ENCODE measurements around the gene ZNF235.

DNA sequence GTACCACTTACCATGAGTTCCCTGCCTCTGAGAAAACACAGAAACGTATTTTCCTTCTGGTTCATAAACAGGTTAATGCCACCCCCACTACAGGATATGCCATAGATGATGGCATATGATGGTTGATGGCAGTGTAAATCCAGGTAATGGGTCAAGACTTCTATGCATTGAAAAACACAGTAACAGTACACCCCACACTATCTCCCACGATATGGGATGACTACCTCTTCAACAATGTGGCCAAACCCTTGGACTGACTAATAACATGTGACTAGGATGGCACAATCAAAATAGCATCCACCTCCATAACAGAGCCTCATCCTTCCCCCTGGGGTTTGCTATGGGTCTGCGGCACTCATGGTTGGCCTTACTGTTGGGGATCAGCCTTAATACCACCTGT lies 22.0 kb downstream of the ZNF235 start:
- TF ChIP-seq EZH2 (IDR thresholded peaks at IDR 0.05; ENCODE audit: low read length, unreplicated experiment), result no peak
- TF ChIP-seq, protein P1, sequence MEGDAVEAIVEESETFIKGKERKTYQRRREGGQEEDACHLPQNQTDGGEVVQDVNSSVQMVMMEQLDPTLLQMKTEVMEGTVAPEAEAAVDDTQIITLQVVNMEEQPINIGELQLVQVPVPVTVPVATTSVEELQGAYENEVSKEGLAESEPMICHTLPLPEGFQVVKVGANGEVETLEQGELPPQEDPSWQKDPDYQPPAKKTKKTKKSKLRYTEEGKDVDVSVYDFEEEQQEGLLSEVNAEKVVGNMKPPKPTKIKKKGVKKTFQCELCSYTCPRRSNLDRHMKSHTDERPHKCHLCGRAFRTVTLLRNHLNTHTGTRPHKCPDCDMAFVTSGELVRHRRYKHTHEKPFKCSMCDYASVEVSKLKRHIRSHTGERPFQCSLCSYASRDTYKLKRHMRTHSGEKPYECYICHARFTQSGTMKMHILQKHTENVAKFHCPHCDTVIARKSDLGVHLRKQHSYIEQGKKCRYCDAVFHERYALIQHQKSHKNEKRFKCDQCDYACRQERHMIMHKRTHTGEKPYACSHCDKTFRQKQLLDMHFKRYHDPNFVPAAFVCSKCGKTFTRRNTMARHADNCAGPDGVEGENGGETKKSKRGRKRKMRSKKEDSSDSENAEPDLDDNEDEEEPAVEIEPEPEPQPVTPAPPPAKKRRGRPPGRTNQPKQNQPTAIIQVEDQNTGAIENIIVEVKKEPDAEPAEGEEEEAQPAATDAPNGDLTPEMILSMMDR (conservative IDR thresholded peaks at IDR 0.05; ENCODE audit: low read depth, low read length), result no peak
- no peak for TF ChIP-seq EZH2phosphoT487 (IDR thresholded peaks at IDR 0.05; ENCODE audit: borderline replicate concordance, low read length)
